NCI-H1048 (cell line): ENCODE data around the gene CENPO.
"Not testable (repeated sequence)": the region's sequence is repeated elsewhere in the genome, so short reads cannot be mapped to it uniquely, and the experiment has no call there.

Experiments
- DNase-seq: peaks from one replicate; lab custom pipeline; 2025; lab: John Stamatoyannopoulos, UW

Gene CENPO

GRCh38 chr2:24788816-24789215 lies 4.4 kb upstream of the CENPO start:
- DNase-seq: no peak

- DNase-seq: no peak
These were observed 1.8 kb upstream of the CENPO start for GRCh38 chr2:24791452-24791851.

- DNase-seq: no peak
These were observed 717 bp upstream of the CENPO start for GRCh38 chr2:24792542-24792873.

GRCh38 chr2:24793761-24794435 lies 673 bp downstream of the CENPO start:
- DNase-seq: no peak

- no peak for DNase-seq
These were observed 4.4 kb downstream of the CENPO start for GRCh38 chr2:24797644-24798043.

- not testable (repeated sequence) for DNase-seq
These were observed 7.3 kb downstream of the CENPO start for GRCh38 chr2:24800487-24800886.

GRCh38 chr2:24805811-24806660 lies 12.8 kb downstream of the CENPO start:
- DNase-seq: not testable (repeated sequence)

- no peak for DNase-seq
These were observed 13.4 kb downstream of the CENPO start for GRCh38 chr2:24806661-24807036.

- DNase-seq: no peak
These were observed 16.2 kb downstream of the CENPO start for GRCh38 chr2:24809316-24810007.

GRCh38 chr2:24813691-24814137 lies 20.5 kb downstream of the CENPO start:
- DNase-seq: no peak

GRCh38 chr2:24814516-24814915 lies 21.3 kb downstream of the CENPO start:
- no peak for DNase-seq

GRCh38 chr2:24815171-24815570 lies 21.9 kb downstream of the CENPO start:
- DNase-seq: no peak

- DNase-seq: no peak
These were observed 23.2 kb downstream of the CENPO start for GRCh38 chr2:24816404-24816803.

- no peak for DNase-seq
These were observed 23.7 kb downstream of the CENPO start for GRCh38 chr2:24816884-24817283.

- no peak for DNase-seq
These were observed 25.5 kb downstream of the CENPO start for GRCh38 chr2:24818721-24819167.

- no peak for DNase-seq
These were observed 26.4 kb downstream of the CENPO start for GRCh38 chr2:24819442-24820174.

- DNase-seq: no peak
These were observed 26.9 kb downstream of the CENPO start for GRCh38 chr2:24820175-24820513.

GRCh38 chr2:24820598-24821432 lies 27.6 kb downstream of the CENPO start:
- no peak for DNase-seq

- no peak for DNase-seq
These were observed 28.2 kb downstream of the CENPO start for GRCh38 chr2:24821433-24821891.

- no peak for DNase-seq
These were observed 29.0 kb downstream of the CENPO start for GRCh38 chr2:24822049-24822706.
